ENCODE data around the gene PTPRN. TPM values are rescaled to one million over a fixed set of nuclear protein-coding genes. Genes with fewer than 3 reads are reported as not detected.
"Not testable (repeated sequence)": the region's sequence is repeated elsewhere in the genome, so short reads cannot be mapped to it uniquely, and the experiment has no call there.

Gene PTPRN
- total and polyA plus RNA-seq, 2 of the 4 experiments (the other 2 are of a cell fraction) = 5.2 to 22.0 TPM

GRCh38 chr2:219314804-219315468 is 5.7 kb upstream of the PTPRN start:
- H3K9me3 ChIP-seq (ENCODE audit: control insufficient read depth, insufficient read depth, low read length) = no peaks in the 10 kb centered on the region
- H2AFZ ChIP-seq (replicated peaks; ENCODE audit: low read length, poor library complexity) = no peak overlapping the region
- H2BK15ac ChIP-seq (ENCODE audit: low read depth, low read length) = no peak overlapping the region
- no peaks in the 10 kb centered on the region for H3K9me1 ChIP-seq (ENCODE audit: insufficient read depth, low read length)
- H2AK9ac ChIP-seq (replicated peaks; ENCODE audit: low read depth, low read length, poor library complexity) = no peak overlapping the region
- H4K20me1 ChIP-seq (ENCODE audit: insufficient read depth, low read length) = no peaks in the 10 kb centered on the region
- H2BK5ac ChIP-seq (ENCODE audit: low read depth, low read length, poor library complexity, severe bottlenecking) = no peak overlapping the region
- peak; percentile 55; the same call in 1 of the 2 replicates for TF ChIP-seq MAFK (IDR thresholded peaks at IDR 0.05; ENCODE audit: low read depth, low read length)
- no peak for TF ChIP-seq CTCF (conservative IDR thresholded peaks at IDR 0.05; ENCODE audit: low read depth, low read length)
- no TSS peak for BruUV-seq (replicated peaks)
- no peak overlapping the region for H2AK5ac ChIP-seq (ENCODE audit: low read depth, low read length)
- dilution Hi-C loops (cut with HindIII; ENCODE audit: low sequenced_read_pairs, unreplicated experiment) = no loop called here
- no peaks in the 10 kb centered on the region for H3K36me3 ChIP-seq (ENCODE audit: control insufficient read depth, insufficient read depth, low read length)
- no peak overlapping the region for H3K56ac ChIP-seq (ENCODE audit: extremely low read depth, insufficient read depth, low read length)
- no peak overlapping the region for H4K91ac ChIP-seq (ENCODE audit: insufficient read depth, low read depth, low read length)
- intact Hi-C loops (cut with micrococcal nuclease) = no loop called here
- H3K27ac ChIP-seq (ENCODE audit: insufficient read depth, low read length) = no peak overlapping the region
- H3K4me1 ChIP-seq (ENCODE audit: control insufficient read depth, insufficient read depth, low read length) = no peaks in the 10 kb centered on the region
- no peaks in the 10 kb centered on the region for H3K79me1 ChIP-seq (ENCODE audit: low read depth in 1 of 2, low read length in 2 of 2)
- H2BK20ac ChIP-seq (ENCODE audit: low read depth, low read length) = no peak overlapping the region
- 70% methylated on average over 2 of the region's 16 CpGs; no CpG with 5 or more reads in 1 of the 2 experiments for WGBS, 2 experiments (ENCODE audit: extremely low coverage in 2 of 2, insufficient read length in 1 of 2)
- ATAC-seq (ENCODE audit: low read depth) (no peak), DNase-seq (peak; percentile 20)
- no peak overlapping the region for H4K5ac ChIP-seq (ENCODE audit: low read depth, low read length)
- CTCF ChIA-PET = interaction anchor here (0.6 kb wide), 1 partner anchor 19 kb away, joined by 3 read pairs; no protein-coding TSS in a partner anchor
- H3K23ac ChIP-seq (ENCODE audit: low read depth, low read length) = no peak overlapping the region
- H3K14ac ChIP-seq (replicated peaks; ENCODE audit: low read depth, low read length) = no peak overlapping the region
- H3K4ac ChIP-seq (ENCODE audit: low read depth, low read length) = no peak overlapping the region
- H3K4me3 ChIP-seq (ENCODE audit: insufficient read depth, low read depth, low read length) = no peak overlapping the region
- no peak overlapping the region for H3K4me2 ChIP-seq (ENCODE audit: low read depth, low read length)
- in situ Hi-C loops (cut with MboI; ENCODE audit: low sequenced_read_pairs) = no loop called here
- H4K8ac ChIP-seq (ENCODE audit: low read depth in 2 of 2, low read length in 2 of 2) = no peak overlapping the region
- POLR2A ChIA-PET (ENCODE audit: unreplicated experiment) = no interaction called here
- H2BK120ac ChIP-seq (ENCODE audit: low read depth, low read length) = no peak overlapping the region
- no peak overlapping the region for H3K9ac ChIP-seq (ENCODE audit: low read depth, low read length)
- H3K27me3 ChIP-seq (ENCODE audit: control insufficient read depth, insufficient read depth, low read length) = peaks cover 3% of the 10 kb centered on the region
- no peak overlapping the region for H3K18ac ChIP-seq (ENCODE audit: low read depth, low read length)

GRCh38 chr2:219312683-219313263 is 3.6 kb upstream of the PTPRN start:
- H2AFZ ChIP-seq (replicated peaks; ENCODE audit: low read length, poor library complexity); H3K9ac ChIP-seq (ENCODE audit: low read depth, low read length); H3K4me3 ChIP-seq (ENCODE audit: insufficient read depth, low read depth, low read length); H2AK9ac ChIP-seq (replicated peaks; ENCODE audit: low read depth, low read length, poor library complexity); H4K8ac ChIP-seq (ENCODE audit: low read depth in 2 of 2, low read length in 2 of 2); H3K27me3 ChIP-seq (ENCODE audit: control insufficient read depth, insufficient read depth, low read length); DNase-seq; H3K23ac ChIP-seq (ENCODE audit: low read depth, low read length); H2BK120ac ChIP-seq (ENCODE audit: low read depth, low read length); H3K4me1 ChIP-seq (ENCODE audit: control insufficient read depth, insufficient read depth, low read length); H3K9me1 ChIP-seq (ENCODE audit: insufficient read depth, low read length); H4K91ac ChIP-seq (ENCODE audit: insufficient read depth, low read depth, low read length); H3K18ac ChIP-seq (ENCODE audit: low read depth, low read length); BruUV-seq (replicated peaks); H3K79me1 ChIP-seq (ENCODE audit: low read depth in 1 of 2, low read length in 2 of 2); H2BK5ac ChIP-seq (ENCODE audit: low read depth, low read length, poor library complexity, severe bottlenecking); H3K36me3 ChIP-seq (ENCODE audit: control insufficient read depth, insufficient read depth, low read length); H3K4me2 ChIP-seq (ENCODE audit: low read depth, low read length); H3K9me3 ChIP-seq (ENCODE audit: control insufficient read depth, insufficient read depth, low read length); POLR2A ChIA-PET (ENCODE audit: unreplicated experiment); H2AK5ac ChIP-seq (ENCODE audit: low read depth, low read length); H4K5ac ChIP-seq (ENCODE audit: low read depth, low read length); H2BK15ac ChIP-seq (ENCODE audit: low read depth, low read length); intact Hi-C loops (cut with micrococcal nuclease); H3K14ac ChIP-seq (replicated peaks; ENCODE audit: low read depth, low read length); H2BK20ac ChIP-seq (ENCODE audit: low read depth, low read length); ATAC-seq (ENCODE audit: low read depth); H3K27ac ChIP-seq (ENCODE audit: insufficient read depth, low read length); H3K56ac ChIP-seq (ENCODE audit: extremely low read depth, insufficient read depth, low read length); H4K20me1 ChIP-seq (ENCODE audit: insufficient read depth, low read length); dilution Hi-C loops (cut with HindIII; ENCODE audit: low sequenced_read_pairs, unreplicated experiment); H3K4ac ChIP-seq (ENCODE audit: low read depth, low read length); in situ Hi-C loops (cut with MboI; ENCODE audit: low sequenced_read_pairs): not testable (repeated sequence)
- CTCF ChIA-PET = interaction anchor here (1.6 kb wide), 1 partner anchor 18 kb away, joined by 5 read pairs; no protein-coding TSS in a partner anchor
- 100% methylated on average over 5 of the region's 49 CpGs; no CpG with 5 or more reads in 1 of the 2 experiments for WGBS, 2 experiments (ENCODE audit: extremely low coverage in 2 of 2, insufficient read length in 1 of 2)
